HG03457 (cell line): Measurements from ENCODE around the gene PRKCQ.

Experiments used
- ATAC-seq: cut with Tn5 transposase; IDR thresholded peaks from one replicate; pipeline ENCODE4 v1.9.1; 2021; ENCODE audit warnings: moderate number of reproducible peaks; ENCODE audit not compliant: unreplicated experiment

Gene PRKCQ

GRCh38 chr10:6579904-6580278, at the start of gene PRKCQ:
Gene PRKCQ, minus strand, starts transcription at chr10:6580276. Its CDS starts 65,141 bp downstream, at chr10:6515135.
- peak; percentile 20 for ATAC-seq

- no peak for ATAC-seq
Observed at GRCh38 chr10:6625428-6625827, 45.4 kb upstream of the PRKCQ start.

GRCh38 chr10:6624392-6624791, 44.3 kb upstream of the PRKCQ start:
- no peak for ATAC-seq

DNA sequence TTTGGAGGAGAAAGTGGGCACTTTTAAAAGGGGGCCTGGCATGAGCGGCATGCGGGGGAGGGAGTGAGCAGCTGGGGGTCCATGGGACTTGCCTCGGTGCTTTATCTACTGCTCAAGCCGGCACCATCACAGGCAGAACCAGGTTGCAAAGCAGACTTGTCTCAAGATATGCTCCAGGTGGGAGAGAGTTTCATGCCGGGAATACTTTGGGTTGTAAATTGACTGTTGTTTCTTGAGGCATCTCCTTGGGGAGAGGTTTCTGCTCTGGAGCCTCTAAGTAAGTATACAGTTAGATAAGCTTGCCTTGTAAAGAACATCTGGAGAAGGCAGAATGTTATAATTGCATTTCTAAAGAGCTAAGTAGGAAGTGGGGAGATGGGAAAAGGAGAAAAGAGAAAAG, 42.8 kb upstream of the PRKCQ start:
- ATAC-seq = no peak

GRCh38 chr10:6621536-6621935, 41.5 kb upstream of the PRKCQ start:
- ATAC-seq = no peak

DNA sequence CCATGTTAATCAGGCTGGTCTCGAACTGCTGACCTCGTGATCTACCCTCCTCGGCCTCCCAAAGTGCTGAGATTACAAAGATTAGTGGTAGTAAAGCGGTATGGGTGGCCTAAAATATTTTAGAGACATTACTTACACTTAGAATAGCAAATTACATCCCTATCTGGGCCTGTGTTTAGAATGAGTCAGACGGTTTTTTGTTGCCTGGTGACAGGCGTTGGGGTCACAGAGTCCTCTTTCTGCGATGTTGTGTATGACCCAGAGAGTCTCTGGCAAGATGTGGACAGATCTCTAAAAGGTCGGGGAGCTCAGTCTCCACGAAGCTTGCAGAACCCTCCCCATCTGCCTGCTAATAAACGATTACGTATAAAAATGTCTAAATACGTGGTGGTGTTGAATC, 39.6 kb upstream of the PRKCQ start:
- ATAC-seq = no peak

GRCh38 chr10:6618340-6618739, 38.3 kb upstream of the PRKCQ start:
- no peak for ATAC-seq

DNA sequence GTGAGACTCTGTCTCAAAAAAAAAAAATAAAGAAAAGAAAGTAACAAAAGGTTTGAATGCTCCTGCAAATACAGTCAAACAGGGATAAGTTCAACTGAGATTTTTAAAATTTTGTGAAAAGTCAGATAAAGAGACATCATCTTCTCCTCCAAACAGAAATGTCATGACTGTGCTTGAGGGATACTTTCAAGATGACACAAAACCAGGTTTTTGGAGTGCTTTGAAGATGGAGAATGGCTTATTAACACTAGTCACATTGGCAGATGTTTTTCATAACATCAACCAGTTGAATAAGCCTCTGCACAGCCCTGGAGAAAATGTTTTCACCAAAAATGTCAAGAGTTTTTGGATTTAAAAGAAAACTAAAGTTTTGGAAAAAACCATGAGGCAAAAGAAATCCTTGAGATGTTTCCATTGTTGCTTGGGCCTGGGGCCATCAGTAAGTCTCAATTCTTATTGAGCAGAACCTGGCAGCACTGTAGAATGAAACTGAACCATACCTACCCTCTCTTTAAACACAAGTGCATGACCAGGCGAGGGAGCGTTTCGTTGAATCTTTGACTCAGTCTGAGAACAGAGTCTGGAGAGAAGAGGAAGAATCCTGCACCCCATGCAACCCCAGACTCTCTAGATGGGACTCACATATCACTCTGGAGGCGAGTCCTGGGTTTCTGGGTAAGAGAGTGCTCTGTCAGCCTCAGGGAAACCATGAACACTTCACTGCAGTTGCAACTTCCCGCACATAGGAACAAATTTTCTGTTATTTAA, 37.4 kb upstream of the PRKCQ start:
- no peak for ATAC-seq

DNA sequence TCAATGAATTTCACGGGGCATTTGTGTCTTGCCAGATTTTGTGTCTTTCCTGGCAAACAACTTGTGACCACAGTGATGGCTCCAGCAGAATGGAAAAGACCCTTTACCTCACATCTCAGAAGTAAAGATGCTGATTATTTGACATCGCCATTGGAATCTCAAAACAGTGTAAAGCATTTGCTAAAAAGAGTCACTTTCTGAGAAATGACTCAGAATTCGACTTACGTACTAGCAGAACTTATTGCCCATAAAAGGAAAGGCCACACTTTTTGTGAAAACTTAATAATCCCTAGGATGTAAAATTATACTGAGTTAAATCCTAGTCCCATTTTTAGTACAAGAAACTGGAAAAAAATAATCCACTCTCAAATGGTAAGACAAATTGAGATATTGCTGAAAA, 35.9 kb upstream of the PRKCQ start:
- no peak for ATAC-seq

- ATAC-seq = no peak
Observed at GRCh38 chr10:6612371-6612770, 32.3 kb upstream of the PRKCQ start.

DNA sequence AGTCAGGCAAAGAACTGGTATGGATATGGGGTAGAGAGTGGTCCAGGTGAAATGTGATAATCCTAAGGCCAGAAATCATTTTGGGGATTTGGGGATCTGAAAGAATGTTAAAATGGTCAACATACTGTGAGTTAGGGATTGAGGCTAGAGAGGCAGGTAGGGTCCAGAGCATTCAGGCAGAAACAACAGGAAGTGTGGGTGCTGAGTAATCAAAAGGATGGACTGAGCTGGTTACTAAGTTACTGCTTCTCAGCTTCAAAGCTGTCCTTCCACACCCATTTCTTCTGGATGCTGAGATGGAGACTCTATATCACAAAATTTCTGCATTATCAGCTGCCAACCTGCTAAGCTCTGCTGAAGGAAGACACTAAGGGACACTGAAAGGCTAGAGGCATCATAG, 30.6 kb upstream of the PRKCQ start:
- ATAC-seq = no peak

DNA sequence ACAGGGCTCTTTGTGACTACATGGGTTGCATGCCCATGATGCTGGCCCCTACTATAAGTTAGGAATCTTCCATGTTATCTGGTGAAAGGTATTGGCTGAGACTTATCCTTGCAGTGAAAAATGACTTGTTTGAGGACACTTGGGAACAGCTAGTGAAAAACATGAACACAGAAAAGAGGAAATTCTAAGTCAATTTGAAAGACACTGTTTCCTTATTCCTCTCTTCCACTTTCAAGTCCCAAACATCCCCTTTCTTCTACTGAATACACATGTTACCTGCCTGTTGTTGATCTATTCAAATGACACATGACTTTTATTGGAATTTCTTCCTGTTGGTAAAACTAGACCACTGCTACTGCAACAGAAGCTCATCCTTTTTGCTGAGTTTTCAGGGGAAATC, 29.5 kb upstream of the PRKCQ start:
- ATAC-seq = no peak

- no peak for ATAC-seq
Observed at GRCh38 chr10:6607778-6608177, 27.7 kb upstream of the PRKCQ start.

GRCh38 chr10:6607182-6607581, 27.1 kb upstream of the PRKCQ start:
- no peak for ATAC-seq

- no peak for ATAC-seq
Observed at GRCh38 chr10:6603142-6604125, 23.4 kb upstream of the PRKCQ start.

DNA sequence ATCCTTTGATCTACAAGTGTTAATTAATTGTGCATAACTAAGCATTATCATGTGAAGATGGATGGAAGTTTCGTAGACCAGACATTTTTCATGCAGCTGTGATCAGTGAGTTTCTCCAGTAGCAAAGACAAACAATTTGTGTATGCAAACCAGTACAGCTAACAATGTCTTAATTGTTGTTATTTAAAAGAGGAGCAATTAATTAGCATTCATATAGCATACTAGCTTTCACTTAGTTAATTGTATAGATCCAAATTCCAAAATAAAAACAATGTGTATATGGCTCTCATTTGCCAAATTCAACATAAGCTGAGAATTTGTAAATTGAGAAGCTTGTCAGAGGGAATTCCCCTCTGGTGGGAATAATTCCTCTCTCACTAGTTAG, 22.6 kb upstream of the PRKCQ start:
- ATAC-seq = no peak

DNA sequence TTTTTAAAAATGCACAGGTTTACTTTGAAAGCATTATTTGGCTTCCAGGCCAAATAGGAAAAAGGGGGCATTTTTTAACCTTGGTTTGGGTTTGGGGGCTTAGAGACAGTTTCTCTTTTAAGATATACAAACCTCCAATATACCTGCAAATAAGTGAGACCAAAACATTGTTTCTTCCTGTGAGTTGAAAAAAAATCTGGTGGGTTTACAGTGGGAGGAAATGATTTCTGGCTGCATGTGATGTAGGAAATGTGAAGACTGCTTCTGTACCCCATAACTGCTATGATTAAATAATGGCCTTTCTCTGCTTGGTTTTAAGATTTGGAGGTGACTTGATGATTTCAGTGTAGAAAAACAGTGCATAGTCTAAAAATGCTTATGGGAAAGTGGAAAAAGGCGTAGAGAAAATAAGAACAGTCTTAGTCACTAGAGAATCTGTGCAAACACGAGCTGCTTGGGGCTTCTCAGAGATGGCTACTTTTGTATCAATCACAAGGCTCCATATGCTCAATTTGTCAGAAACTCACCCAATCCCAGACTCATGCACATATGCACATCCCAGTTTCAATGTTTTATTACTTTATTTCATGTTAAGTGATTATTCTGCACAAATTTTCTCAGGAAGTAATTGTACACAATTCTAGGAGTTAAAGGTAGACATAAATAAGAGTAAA, 22.1 kb upstream of the PRKCQ start:
- ATAC-seq = no peak

GRCh38 chr10:6601246-6601805, 21.2 kb upstream of the PRKCQ start:
- ATAC-seq = no peak

GRCh38 chr10:6600224-6600987, 20.3 kb upstream of the PRKCQ start:
- ATAC-seq = no peak

DNA sequence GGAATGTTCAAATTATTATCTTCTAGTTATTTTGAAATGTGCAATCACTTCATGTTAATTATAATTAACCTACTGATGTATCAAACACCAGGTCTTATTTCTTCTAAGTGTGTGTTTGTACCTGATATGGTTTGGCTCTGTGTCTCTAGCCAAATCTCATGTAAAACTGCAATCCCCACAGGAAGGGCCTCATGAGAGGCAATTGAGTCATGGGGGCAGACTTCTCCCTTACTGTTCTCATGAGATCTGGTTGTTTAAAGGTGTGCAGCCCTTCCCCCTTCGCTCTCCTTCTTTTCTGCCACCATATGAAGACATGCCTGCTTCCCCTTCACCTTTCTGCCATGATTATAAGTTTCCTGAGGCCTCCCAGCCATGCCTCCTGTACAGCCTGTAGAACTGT, 18.6 kb upstream of the PRKCQ start:
- ATAC-seq = no peak
